ENCODE data around the gene STXBP1.

STXBP1 gene

GRCh38 chr9:127644146-127644827 is 32.2 kb downstream of the STXBP1 start:
- intact Hi-C loops (cut with DNase I), result no loop called here
- DNase-seq, result peak in 1 of 10 donors; percentile 16

GRCh38 chr9:127644943-127645342 is 32.9 kb downstream of the STXBP1 start:
- intact Hi-C loops (cut with DNase I), result no loop called here
- no peak for DNase-seq

- DNase-seq, result peak in 1 of 10 donors; percentile 11
- intact Hi-C loops (cut with DNase I), result no loop called here
These were observed 35.4 kb downstream of the STXBP1 start for GRCh38 chr9:127647451-127647850.

GRCh38 chr9:127650518-127650917 is 38.4 kb downstream of the STXBP1 start:
- intact Hi-C loops (cut with DNase I), result no loop called here
- DNase-seq, result no peak

GRCh38 chr9:127651697-127652610 is 39.9 kb downstream of the STXBP1 start:
- no peak for DNase-seq
- intact Hi-C loops (cut with DNase I), result no loop called here

GRCh38 chr9:127652733-127653132 is 40.7 kb downstream of the STXBP1 start:
- intact Hi-C loops (cut with DNase I), result no loop called here

GRCh38 chr9:127654619-127655018 is 42.5 kb downstream of the STXBP1 start:
- intact Hi-C loops (cut with DNase I), result no loop called here

More at GRCh38 chr9:127652733-127653132, 40.7 kb downstream of the STXBP1 start:
- DNase-seq, result no peak

GRCh38 chr9:127658428-127658827 is 46.4 kb downstream of the STXBP1 start:
- intact Hi-C loops (cut with DNase I), result no loop called here
- DNase-seq, result no peak

More at GRCh38 chr9:127654619-127655018, 42.5 kb downstream of the STXBP1 start:
- no peak for DNase-seq

GRCh38 chr9:127660886-127661741 is 49.0 kb downstream of the STXBP1 start:
- DNase-seq, result peak in 8 of 10 donors; percentile 39 to 91 (median 59)
- intact Hi-C loops (cut with DNase I), result no loop called here

GRCh38 chr9:127662617-127663016 is 50.5 kb downstream of the STXBP1 start:
- intact Hi-C loops (cut with DNase I), result no loop called here
- DNase-seq, result no peak

GRCh38 chr9:127664324-127664677 is 52.2 kb downstream of the STXBP1 start:
- intact Hi-C loops (cut with DNase I), result no loop called here
- DNase-seq, result no peak

GRCh38 chr9:127664678-127665507 is 52.8 kb downstream of the STXBP1 start:
- DNase-seq, result no peak
- intact Hi-C loops (cut with DNase I), result no loop called here

GRCh38 chr9:127667127-127667844 is 55.2 kb downstream of the STXBP1 start:
- intact Hi-C loops (cut with DNase I), result no loop called here
- DNase-seq, result no peak

- peak in 1 of 10 donors; percentile 73 for DNase-seq
- intact Hi-C loops (cut with DNase I), result no loop called here
These were observed 55.8 kb downstream of the STXBP1 start for GRCh38 chr9:127667906-127668305.

GRCh38 chr9:127673234-127673633 is 61.2 kb downstream of the STXBP1 start:
- DNase-seq, result no peak
- intact Hi-C loops (cut with DNase I), result no loop called here

- peak in 5 of 10 donors; percentile 41 to 92 (median 88) for DNase-seq
- intact Hi-C loops (cut with DNase I), result no loop called here
These were observed 64.6 kb downstream of the STXBP1 start for GRCh38 chr9:127676638-127677037.

GRCh38 chr9:127679506-127679905 is 67.4 kb downstream of the STXBP1 start:
- intact Hi-C loops (cut with DNase I), result no loop called here

GRCh38 chr9:127680226-127680625 is 68.1 kb downstream of the STXBP1 start:
- intact Hi-C loops (cut with DNase I), result no loop called here
- DNase-seq, result peak in 8 of 10 donors; percentile 45 to 93 (median 66)

More at GRCh38 chr9:127679506-127679905, 67.4 kb downstream of the STXBP1 start:
- peak in 1 of 10 donors; percentile 53 for DNase-seq

GRCh38 chr9:127680846-127681245 is 68.8 kb downstream of the STXBP1 start:
- DNase-seq, result peak in 7 of 10 donors; percentile 54 to 94 (median 78)
- intact Hi-C loops (cut with DNase I), result no loop called here
